Frontal cortex (tissue), 4 donors: ENCODE data around the gene FLRT2. TPM values are rescaled to one million over a fixed set of nuclear protein-coding genes. Genes with fewer than 3 reads are reported as not detected.

Experiments used
- DNase-seq, 2 donors: peaks; one replicate each; pipeline ENCODE4 v3.0.0; 2012; ENCODE audit warnings: low spot score in 2 of 2
- FAIRE-seq: peaks from 2 replicates; lab custom pipeline; 2012; peaks lifted over from hg19 to GRCh38; lab: Jason Lieb, UNC
- total RNA-seq: library from RNA; depleted of rRNA; stranded (reverse); fragments of >200 nt; gene quantifications from one replicate; pipeline ENCODE4 v1.2.3, GENCODE V29; 2014
- donor health status: control.
- donor health status: control.
- donor health status: control.

The FLRT2 gene
- total RNA-seq, 1 donor from 2014 or later: 84.0 TPM

DNA sequence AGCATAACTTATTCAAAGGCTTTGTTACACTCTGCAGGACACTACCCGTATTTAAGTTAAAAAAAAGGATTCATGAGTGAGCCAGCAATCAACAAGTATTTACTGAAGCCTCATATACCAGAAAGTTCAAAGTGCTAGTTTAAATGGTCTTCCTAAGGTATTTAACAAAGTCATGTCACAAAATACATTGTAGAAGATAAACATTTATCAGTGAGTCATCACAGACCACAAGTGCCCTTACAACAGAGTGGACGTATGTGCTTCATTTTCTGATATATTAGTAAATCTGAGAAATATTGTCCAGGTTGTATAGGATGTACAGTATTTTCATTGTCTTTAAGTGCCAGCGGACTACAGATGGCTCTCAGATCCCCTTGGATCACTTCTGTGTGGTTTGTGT lies 24.2 kb downstream of the FLRT2 start:
- no peak for FAIRE-seq
- DNase-seq: no peak

DNA sequence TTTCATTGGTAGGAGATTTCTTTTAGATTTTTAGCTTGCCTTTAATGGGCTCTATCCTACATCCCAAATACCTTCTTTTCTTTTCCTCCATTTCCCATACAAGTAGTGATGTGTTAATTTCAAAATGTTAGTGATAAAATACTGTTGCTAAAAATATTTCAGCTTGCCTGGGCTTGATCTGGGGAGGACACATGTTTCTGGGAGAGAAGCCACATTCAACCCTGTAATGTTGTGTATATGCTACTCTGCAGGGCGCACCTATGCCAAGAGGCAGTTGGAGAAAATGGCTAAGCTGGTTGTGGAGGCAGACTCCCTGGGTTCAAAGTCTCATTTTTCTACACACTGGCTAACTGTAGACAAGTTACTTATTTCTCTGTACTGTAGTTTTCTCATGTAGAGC lies 26.3 kb downstream of the FLRT2 start:
- DNase-seq (no peak), FAIRE-seq (no peak)

DNA sequence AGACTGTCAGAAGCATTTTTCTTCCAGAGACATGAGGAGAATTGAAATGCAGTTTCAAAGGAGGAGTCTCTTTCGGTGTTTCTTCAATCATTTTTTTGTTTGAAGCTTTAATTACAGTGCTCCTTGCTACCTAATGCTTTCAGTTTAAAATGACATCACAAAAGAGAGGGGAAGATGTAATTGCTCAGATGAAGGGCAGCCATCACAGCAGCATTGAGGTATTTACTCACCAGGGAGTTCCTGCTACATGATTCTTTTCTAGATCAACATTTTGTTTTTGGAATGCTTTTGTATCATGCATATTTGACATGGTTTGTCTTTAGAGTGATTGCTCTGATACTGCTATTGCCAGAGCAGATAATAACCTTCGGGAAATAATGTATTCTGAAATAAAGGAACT lies 28.6 kb downstream of the FLRT2 start:
- FAIRE-seq (no peak), DNase-seq (no peak)

DNA sequence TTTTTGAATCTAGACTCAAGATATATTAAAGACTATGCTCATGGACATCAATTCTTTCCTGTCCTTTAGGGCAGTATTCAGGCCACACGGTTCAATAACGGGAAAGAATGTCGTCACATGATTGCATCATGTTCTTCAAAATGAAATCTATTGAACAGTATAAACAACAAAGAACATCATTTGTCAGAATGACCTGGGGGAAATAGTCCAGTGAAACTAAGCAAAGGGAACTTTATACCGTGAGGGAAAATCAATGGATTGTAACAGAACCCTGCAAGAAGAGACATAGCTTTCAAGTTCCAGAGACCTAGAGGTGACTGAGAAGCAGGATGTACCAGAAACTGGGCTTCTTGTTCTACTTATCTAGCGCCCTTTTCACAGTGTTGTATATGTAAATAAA lies 32.7 kb downstream of the FLRT2 start:
- no peak for FAIRE-seq
- DNase-seq: no peak

DNA sequence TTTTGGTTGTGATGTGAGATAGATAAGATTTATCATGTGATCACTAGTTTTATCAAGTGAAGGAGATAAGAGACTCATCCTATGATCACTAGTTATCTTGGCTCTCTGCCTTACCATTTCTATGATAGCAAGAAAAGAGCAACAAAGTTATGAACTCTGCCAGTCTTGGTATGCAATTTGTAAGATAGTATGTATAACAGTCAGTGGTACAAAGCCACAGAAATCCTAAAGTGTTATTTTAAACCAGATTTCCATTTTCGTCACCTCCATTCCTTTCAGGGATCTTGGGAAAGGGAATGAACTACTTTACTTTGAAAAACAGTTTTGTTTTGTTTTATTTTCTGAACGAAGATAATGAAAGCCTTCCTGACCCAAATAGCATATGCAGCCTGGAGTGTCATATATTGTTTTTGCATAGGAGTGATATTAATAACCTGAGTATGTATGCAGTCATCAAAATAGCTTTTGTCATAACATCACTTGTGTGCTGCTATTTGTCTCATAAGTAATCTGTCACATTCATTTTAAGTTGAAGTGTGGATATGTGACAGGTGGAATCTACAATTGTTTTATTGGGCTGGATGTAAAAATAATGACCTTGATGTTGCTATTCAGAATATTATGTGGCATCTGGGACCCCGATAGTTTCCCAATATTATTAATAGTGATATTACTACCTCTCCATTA lies 35.0 kb downstream of the FLRT2 start:
- no peak for DNase-seq

DNA sequence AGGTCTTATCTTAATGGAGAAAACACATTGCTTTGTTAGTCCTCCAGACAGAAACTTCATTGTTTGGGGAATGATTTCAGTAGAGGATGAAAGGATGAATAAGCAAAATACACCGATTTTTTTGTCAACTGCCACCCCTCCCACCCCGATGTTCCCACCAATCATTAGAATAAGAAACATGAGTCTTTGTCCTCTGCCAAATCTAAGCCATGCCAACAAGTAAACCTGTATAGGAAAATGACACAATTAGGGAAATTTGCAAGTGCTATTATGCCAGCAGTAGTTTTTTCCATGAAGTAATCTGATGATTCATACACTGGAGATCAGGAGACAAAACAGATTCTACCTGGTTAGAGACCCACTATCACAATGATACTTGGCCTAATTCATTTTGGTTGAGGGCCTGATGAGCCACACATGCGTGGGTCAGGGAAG lies 35.9 kb downstream of the FLRT2 start:
- DNase-seq (no peak), FAIRE-seq (no peak)

More for the DNA sequence above, 35.0 kb downstream of the FLRT2 start:
- no peak for FAIRE-seq

DNA sequence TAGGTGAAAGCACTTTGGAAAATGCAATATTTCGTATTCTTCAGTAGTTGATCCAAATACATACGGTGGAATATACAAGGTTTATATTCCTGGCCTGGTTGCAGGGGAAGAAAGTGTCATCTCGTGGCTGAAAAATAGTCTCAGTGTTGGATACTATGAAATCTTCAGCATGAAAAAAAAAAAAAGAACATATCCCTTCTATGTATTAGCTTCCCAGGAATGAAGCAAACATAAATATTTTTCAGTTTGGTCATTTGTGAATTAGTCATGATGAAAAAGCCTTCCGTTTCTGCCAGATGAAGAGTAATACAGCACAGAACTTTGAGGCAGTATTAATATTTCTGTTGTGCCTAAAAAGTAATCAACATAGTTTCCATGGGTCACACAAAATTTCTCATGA lies 36.7 kb downstream of the FLRT2 start:
- no peak for FAIRE-seq
- DNase-seq: no peak

DNA sequence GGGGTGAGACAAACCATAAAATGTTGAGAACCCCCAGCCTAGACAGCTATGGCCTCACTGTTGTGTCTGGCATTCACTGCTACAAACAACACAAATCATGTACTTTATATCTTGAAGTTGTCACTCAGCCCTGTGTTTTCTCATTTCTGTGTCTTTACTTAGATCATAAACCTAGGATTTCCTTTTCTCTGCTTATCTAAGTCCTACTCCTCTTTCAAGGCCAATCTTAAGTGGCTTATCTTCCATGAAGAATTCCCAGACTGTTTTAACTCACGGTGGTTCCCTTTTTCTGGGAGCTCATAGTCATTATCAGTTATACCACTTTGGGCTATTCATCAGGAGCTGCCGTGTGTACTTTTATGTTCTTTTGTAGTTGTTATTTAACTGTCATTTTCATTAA lies 42.1 kb downstream of the FLRT2 start:
- DNase-seq: no peak
- FAIRE-seq: no peak

DNA sequence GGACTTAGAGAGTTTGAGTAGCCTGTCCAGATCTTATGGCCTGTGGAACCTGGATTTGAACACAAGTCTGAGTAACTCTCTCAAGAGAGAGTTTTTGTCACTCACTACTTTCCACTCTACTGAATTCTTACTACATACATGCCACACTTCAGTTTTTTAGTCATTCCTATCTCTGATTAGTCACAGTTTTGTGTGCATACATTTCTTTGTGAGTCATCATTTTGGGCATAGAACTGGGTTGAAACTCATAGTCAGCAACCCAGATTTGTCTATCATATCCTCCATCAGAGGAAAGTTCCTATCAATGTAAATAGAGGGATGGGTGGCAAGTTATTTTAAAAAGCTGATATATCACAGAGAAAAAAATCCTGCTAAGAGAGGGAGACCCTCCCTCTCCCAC lies 42.9 kb downstream of the FLRT2 start:
- FAIRE-seq (no peak), DNase-seq (no peak)

DNA sequence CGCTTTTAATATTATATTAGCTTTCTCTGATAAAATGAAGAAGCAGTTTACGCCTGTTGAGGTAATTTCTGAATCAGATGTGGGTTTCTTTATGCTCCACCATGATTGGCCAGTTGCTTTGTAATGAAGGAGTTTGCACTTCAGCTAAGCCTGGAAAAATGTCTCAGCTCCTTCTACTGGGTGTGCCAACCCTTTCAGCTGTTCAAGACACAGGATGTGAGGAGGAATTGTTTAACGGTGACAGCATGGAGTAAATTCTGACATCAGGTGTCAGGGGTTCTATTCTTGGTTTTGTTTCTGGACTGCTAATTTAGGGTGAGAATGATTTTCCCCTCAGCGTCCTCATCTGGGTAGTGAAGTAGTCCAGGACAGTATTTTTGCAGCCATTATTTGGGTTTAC lies 43.5 kb downstream of the FLRT2 start:
- FAIRE-seq: no peak

DNA sequence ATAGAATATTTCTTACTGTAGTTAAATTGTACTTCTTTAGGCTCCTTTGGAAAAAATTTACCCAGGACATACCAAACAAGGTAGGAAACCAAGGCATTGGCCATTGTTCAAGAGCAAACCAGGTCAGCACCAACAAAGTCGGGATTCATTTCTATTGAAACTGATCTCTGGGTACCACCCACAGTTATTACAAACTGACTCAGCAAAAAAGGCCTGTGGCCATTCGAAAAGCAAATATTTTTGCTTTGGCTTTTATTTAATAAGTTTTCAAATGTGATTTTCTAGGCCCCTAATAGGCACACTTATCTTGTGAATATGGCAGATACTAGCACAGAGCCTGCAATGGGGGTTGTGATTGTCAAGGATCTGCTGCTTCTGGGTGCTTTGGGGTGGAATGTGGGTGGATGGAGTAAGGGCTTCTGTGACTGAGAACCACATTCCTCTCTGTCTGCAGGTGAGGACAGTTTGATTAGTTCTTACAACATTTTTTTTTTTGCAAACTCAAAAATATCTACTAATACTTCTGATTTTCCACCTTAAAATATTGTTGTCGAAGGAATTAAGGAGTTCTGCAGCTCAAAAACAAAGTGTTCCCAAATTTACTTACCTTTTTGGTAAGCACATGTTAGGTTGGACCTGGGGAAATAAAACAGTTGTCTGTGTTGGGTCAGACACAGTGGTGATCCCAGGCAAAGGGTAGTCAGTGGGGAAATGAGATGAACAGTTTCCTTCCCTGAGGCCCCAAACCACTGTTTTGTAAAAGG lies 45.1 kb downstream of the FLRT2 start:
- FAIRE-seq (no peak), DNase-seq (no peak)

More for the DNA sequence above, 43.5 kb downstream of the FLRT2 start:
- DNase-seq: no peak

DNA sequence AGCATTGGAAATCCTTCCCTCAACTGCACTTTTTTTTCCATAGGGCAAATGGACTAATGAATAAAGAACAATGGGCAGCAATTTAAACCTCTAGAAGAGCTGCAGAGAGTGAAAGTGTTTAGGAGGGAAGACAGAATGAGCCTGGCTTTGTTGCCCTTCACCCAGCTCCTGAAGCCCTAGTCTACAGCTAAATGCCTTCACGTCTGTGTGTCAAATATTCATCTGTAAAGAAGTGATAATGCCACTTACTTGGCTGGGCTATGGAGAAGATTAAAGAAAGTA lies 45.6 kb downstream of the FLRT2 start:
- FAIRE-seq (no peak), DNase-seq (no peak)

DNA sequence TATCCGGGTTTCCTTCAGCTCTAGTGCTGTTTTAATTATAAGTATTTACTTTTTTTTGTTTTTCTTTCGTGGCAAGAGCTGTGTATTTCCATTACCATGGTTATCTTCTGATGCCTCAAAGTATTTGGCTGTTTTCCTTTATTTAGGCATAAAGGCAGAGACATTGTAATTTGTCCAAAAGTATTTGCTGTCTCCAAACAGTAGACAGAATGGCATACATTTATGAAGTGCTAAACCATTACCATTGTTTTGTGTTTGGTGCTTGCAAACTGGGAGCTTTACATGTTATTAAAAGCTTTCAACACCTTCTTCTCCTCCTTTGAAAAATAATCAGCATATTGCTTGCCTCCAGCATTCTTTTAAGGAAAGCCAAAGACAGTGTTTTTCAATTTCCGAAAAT lies 46.3 kb downstream of the FLRT2 start:
- FAIRE-seq: no peak
- DNase-seq: no peak

DNA sequence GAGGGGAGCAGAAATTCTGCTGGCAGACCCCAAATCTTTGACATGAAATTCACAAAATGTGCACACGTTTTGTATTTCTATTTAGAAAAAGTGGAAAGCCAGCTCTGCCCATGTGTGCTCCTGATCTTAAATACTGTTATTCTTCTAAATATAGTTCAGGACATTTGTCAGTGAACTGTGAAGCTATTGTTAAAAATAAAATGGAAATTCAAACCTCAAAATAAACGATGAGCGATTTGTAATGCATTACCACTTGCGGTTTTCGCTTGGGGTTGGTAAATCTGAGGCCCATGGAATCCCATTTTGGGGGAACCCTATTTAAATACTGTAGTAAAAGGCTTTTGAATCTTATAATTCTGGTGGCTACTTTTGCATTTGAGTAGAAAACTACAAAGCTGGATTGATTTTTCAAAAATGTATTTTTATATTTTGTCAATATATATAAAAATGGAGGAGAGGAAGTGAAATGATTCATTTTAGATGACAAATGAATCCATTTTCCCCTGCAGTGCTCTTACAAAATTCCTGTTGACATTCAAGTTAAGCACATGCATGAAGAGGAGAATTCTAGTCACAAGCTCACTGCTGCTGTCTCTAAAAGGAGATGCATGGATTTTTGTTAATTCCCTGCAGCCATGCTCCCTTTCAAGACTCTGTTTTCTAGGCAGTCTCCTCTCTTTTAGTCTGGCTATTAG lies 47.1 kb downstream of the FLRT2 start:
- DNase-seq (no peak), FAIRE-seq (no peak)

DNA sequence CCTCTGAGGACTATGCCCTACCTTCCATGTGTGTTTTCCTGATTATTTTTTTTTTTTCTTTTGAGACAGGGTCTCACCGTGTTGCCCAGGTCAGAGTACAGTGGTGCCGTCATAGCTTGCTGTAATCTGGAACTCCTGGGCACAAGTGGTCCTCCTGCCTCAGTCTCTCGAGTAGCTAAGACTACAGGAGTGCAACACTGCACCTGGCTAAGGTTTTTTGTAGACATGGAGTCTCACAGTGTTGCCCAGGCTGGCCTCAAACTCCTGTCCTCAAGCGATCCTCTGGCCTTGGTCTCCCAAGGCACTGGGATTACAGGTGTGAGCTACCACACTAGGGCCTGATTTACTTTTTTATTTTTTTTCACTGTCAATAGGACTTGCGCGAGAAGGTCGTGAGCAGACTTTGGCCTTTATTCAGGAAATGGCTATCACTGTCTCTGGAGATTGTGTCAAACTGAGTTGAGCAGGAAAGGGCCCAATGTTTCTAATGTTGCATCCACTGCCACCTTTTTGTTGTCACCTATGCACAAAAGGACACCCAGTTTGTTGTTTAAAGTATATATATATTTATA lies 47.7 kb downstream of the FLRT2 start:
- DNase-seq: no peak
- FAIRE-seq: no peak

DNA sequence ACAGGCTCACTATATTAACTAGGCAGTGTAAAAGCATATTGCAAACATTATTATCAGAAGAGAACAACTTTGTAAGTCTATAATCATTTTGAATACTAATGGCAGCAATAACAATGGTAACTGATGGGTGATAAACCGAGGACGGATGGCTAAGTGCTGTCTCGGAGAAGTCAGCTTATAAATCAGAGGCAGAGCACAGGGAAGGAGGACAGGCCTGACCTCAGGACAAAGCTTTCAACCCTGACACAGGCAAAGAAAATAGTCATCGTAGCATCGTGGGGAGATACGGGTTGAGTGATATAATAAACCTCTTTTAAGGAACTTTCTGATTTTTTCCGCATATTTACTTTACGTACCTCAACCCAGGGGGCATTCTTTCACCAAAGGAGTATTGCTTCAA lies 48.4 kb downstream of the FLRT2 start:
- DNase-seq: no peak
- FAIRE-seq: no peak

DNA sequence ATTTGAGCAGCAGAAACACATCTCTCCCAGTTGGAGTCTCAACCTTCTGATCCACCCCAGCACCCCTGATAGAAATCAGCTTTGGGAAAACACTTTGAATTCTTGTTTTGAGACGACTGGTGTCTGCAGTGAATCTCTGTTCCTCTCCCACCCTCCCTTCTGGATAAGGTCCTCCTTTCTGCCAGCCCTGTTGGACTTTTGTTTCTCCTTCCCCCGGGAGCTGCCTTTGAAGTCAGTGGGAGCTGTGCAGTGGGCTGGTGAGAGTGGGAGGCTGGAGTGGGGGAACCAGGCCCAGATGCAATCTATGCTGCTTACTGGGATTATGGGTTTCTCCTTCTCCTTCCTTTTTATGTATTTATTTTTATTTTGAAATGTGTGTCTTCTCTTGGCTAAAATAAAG lies 49.0 kb downstream of the FLRT2 start:
- DNase-seq: no peak
- no peak for FAIRE-seq

DNA sequence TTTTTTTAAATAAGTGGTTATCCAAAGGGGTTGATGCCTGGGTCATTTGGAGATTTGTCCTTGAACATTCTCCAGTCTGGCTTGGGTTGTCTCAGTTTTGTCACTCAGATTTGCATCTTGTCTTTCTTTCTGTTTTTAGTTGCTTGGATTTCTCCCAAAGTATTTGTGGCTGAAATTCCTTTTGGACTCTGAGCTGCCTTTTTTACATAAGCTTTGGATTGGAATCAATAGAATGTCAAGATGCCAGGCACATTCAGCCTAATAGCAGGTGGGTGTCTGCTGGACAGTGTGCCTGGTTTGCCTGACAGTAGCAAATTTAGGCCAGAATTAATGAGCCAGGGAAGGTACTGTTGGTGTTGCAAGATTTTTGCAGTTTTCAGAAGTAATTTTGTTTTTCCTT lies 50.0 kb downstream of the FLRT2 start:
- no peak for DNase-seq

DNA sequence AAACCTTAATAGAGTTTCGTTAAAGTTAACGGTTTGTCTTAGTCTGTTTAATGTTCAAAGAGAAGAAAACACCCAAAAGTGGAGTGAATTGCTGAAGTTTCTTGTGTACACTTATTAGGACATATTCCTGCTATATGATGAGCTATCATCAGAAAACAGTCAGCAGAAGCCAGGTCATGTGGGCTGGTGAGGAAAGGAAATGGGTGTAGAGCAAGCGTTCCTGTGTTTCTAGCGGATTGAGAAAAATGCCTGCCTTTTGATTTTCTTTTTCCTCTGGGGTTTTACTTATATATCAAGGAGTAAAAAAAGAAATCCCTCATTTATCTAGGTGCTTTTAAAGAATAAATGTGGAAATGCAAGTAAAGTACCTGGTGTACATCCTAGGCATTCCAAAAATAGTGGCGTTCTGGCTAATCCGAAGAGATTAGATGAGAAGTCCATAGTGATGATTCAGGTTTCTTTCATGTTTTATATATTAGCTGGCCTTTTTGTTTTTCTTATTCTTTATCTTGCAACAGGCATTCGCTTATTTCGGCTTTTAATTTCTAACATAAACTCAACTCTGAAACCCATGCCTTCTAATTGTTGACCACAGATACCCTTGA lies 50.7 kb downstream of the FLRT2 start:
- FAIRE-seq: no peak
- DNase-seq: no peak

More for the DNA sequence above, 50.0 kb downstream of the FLRT2 start:
- FAIRE-seq: no peak

DNA sequence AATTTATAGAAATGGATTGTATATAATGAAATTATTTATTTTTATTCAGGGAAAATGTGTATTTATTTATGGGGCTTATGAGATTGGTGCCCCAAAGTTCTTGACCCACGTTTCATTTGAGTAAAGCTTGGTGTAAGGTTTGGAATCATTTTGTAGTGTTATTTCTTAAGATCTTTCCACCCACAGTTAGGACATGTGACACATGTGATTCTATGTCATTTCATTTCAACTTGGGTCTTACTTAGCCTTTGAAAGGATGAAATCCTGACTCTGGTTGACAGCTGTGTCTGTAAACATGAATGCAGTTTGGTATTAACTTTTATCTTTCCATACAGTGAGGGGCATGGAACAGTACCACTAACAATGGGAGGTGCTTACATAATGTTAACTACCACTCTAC lies 51.7 kb downstream of the FLRT2 start:
- DNase-seq: no peak
- FAIRE-seq: no peak

DNA sequence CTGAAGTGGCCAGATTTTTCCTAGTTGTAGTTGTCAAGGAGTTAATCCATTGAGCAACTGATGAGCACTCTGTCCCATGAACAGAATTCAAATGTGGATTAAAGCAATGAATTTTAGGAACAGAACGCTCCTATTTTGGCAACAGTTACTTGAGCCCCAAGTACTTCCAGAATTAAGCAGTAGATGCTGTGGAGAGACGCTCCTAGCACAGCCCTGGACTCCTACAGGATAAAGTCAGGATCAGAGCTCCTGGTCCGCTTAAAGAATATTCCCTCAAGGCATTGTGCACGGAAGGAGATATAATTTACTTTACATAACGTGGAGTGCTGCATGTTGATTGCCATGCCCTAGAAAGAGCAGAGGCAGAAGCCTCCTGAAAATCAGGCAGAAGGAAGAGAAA lies 53.4 kb downstream of the FLRT2 start:
- FAIRE-seq: no peak
- no peak for DNase-seq
